BLaER1 (cell line): ENCODE data around the gene FAM174C.

ENCODE experiments used
- H3K27ac ChIP-seq: shearing (Covaris generic); formaldehyde crosslinking; 2 replicates; pipeline ENCODE4 v1.8.1; 2022
- H3K27me3 ChIP-seq: shearing (Covaris generic); formaldehyde crosslinking; 2 replicates; pipeline ENCODE4 v1.8.1; 2022
- H3K36me3 ChIP-seq: shearing (Covaris generic); formaldehyde crosslinking; 2 replicates; pipeline ENCODE4 v1.8.1; 2022
- H3K4me1 ChIP-seq: shearing (Covaris generic); formaldehyde crosslinking; 2 replicates; pipeline ENCODE4 v1.8.1; 2022
- H3K4me2 ChIP-seq: shearing (Covaris generic); formaldehyde crosslinking; 2 replicates; pipeline ENCODE4 v1.8.1; 2022
- H3K4me3 ChIP-seq: shearing (Covaris generic); formaldehyde crosslinking; 2 replicates; pipeline ENCODE4 v1.8.1; 2022
- H3K9ac ChIP-seq: shearing (Covaris generic); formaldehyde crosslinking; 2 replicates; pipeline ENCODE4 v1.8.1; 2022
- H3K9me3 ChIP-seq: shearing (Covaris generic); formaldehyde crosslinking; 2 replicates; pipeline ENCODE4 v1.8.1; 2022
- H4K20me1 ChIP-seq: shearing (Covaris generic); formaldehyde crosslinking; 2 replicates; pipeline ENCODE4 v1.8.1; 2022
- Cebpa-rat ChIP-seq: shearing (Covaris generic); IDR thresholded peaks from 2 replicates; pipeline ENCODE4 v1.8.1; 2022

FAM174C gene

DNA sequence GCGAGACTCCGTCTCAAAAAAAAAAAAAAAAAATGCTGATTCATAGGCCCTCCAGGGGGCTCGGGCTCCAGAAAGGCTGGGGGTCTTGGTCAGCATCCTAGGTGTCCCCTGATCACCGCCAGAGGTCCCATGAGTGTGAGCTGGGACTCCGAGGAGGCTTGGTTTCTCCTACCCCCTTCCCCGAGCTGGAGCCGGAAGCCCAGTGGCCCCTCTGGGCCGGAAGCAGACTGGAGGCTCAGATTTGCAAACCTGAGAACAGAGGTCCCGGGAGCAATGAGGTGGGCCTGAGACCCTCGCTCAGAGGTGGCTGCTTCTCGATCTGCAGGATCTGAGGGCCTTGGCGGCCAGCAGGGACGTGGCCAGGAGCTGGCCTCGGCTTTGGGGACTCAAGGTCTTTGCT, 51.8 kb downstream of the FAM174C start:
- no peak overlapping the region for H3K27ac ChIP-seq
- H3K9me3 ChIP-seq, result no peaks in the 10 kb centered on the region
- H3K36me3 ChIP-seq, result no peaks in the 10 kb centered on the region
- TF ChIP-seq Cebpa-rat, result no peak
- H4K20me1 ChIP-seq, result no peaks in the 10 kb centered on the region
- H3K27me3 ChIP-seq, result peaks cover 41% of the 10 kb centered on the region
- peak overlapping the region; percentile 52 for H3K4me2 ChIP-seq
- H3K4me3 ChIP-seq, result no peak overlapping the region
- no peak overlapping the region for H3K9ac ChIP-seq
- H3K4me1 ChIP-seq, result peaks cover 78% of the 10 kb centered on the region
